Stimulated activated CD8-positive, alpha-beta memory T cell treated with anti-CD3 and anti-CD28 coated beads, Interleukin-2, amount 100 ng/mL, for 48 hours (primary cell): Measurements from ENCODE around the gene CUX1.
"Not testable (repeated sequence)": the region's sequence is repeated elsewhere in the genome, so short reads cannot be mapped to it uniquely, and the experiment has no call there.

Source experiments
- DNase-seq, 2 donors: peaks; one replicate each; pipeline ENCODE4 v3.0.0-alpha.2; 2020; ENCODE audit warnings: low read depth in 2 of 2

CUX1 gene

DNA sequence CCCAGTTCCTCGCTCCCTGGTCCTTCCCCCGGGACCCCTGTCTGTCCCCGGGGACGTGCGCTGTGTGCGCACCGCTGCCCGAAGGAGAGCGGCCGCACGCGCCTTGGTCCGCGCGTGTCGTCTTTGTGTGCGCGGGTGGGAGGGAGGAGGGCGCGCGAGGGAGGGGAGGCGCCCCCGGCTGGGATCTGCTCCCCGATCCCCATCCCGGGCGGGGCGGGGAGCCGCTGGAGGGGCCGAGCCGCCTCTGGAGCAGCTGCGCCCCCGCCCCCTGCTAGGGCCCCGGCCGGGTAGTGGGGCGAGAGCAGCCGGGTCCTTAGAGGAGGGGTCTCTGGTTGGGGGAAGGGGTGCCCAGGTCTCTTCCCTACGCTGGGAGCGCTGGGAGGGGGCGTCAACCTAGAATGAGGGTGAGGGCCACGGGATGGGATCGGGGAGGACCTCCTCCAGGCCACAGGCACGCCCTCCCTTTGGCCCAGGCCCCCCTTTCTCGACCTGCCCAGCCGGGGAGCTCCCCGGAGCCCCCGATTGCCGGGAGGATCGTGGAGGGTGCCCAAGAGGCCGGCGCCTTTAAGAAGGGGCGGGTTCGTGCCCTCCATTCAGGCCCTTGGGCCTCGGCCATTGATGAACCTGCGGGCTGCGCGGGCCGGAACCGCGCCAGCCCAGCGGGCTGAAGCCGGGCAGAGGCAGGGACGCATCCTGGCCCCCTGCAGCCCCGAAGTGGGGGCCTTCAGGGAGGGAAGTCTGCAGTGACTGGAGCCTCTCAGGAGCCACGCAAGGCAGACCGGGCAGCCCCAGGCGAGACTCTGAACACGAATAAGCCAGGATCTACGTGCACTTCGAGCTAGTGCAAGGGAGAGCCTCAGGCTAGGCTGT, 469.9 kb downstream of the CUX1 start:
- DNase-seq = no peak

GRCh38 chr7:102287981-102288278, 470.5 kb downstream of the CUX1 start:
- no peak for DNase-seq

DNA sequence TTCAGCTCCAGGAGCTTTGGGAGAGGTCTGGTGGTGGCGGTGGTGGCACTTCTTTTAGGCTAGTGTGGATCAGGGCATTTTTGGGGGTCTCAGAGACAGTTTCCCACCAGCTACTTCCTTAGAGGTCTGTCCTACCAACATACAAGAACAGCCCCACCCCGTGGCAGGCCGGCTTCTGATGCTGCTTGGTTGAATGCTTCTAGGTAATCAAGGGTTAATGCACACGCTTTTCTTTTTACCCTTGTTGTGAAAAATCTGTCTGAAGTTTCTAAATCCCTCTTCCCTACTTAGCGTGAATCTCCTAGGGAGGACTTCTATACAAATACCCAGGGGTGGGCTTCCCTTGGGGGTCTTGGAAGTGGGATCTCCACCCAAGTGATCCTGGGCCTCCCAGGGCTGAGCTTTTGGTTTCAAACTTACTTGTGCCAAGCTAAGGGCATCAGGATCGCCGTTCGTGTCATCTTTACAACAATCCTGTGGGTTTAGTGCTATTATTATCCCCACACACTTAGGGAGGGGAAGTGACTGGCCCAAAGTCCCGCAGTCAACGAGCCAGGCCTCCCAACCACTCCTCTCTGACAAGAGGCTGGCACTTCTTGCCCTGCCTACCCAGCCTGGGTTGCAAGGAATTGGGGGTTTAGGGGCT, 471.0 kb downstream of the CUX1 start:
- DNase-seq = no peak

GRCh38 chr7:102289057-102289456, 471.6 kb downstream of the CUX1 start:
- DNase-seq = no peak

DNA sequence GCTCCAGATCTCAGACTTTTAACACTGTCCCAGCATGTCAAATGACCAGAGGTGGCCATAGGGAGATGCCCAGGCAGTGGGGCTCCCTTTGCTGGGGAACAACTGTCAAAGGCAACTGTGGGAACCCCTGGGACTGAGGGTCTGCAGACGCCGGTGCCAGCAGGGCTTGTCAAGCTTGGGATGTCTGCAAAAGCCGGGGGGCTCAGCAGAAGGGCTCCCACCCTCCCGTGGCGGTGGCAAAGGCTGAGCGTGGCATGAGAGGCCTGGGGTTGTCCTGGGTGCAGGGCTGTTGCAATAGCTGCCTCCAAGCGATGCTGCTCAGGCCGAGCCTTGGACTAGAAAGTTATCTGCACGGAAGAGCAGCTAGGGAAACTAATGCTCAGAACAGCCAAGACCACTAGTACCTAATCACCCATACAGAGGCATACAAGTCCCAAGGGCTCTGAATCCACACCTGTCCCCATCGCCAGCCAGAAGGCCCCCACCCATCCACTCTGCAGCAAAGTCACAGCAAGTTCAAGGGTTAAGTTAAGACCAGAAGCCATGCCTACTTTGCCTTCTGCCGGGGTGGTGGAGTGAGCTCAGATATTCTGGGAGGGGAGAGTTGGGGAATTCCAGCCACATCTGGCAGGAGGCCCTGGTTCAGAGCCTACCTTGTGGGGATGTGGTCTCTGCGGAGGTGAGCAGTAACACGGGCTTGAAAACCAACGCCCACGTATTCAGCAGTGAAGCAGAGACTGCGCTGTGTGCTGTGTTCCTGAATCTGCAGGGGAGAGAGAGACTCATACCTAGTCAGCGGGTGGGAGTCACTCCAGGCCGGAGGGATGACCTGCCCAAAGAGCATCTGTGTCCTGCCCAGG, 473.9 kb downstream of the CUX1 start:
- DNase-seq = peak in 1 of 2 donors; percentile 15

- DNase-seq = no peak
Measured at GRCh38 chr7:102291916-102292267, 474.5 kb downstream of the CUX1 start.

- no peak for DNase-seq
Measured at GRCh38 chr7:102292813-102293798, 475.7 kb downstream of the CUX1 start.

DNA sequence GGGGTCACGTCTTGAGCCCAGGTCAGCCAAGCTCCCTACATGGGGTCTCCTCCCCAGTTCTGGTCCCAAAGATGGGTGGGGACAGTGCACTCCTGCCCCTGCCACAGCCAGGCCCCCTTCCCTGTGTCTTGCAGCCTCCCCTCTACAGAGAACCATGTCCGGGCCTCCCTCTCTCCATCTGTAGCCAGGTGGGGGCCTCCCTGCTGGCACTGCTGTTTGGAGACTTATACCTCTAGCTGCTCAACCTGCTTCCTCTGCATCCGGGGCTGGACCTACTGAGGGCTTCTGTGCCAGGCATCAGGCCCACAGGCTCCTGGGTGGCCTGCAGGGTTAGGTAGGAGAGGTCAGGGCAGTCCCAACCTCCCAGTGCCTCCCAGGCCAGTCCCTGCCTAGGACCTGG, 477.2 kb downstream of the CUX1 start:
- DNase-seq = no peak

DNA sequence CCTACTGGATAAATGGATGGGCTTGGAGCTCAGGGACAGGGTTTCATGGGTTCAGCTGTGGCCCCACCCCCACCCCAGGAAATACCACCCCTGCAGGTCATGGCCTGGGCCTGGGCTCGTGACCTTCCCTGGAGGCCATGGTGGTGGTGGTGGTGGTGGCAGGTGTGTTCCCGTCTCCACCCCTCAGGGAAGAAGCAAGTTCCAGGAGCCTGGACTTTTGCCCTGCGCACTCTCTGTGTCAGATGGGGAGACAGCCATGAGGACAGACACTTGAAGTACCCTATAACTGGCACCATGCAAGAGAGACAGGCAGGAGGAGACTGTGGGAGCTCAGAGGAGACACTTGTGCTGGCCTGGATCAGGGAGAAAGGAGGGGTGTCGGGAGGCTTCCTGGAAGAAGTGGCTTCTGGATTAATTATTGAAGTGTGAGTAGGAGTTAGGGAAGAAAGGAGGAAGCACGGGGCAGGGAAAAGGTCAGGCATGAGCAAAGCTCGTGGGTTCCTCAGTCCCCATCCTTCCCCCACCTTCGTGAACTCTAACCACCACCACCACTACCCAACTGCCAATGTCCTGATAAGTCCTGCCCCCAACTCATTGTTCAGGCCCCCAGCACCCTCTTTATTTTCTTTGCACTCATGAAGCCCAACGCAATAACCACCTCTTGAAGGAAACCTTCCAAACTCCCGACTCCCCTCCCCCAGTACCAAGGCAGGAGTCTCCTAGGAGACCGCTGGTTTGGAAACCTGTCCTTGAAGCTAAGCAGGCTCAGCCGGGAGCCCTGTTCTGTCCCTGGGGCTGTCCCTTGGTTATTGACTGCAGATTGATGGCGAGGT, 478.1 kb downstream of the CUX1 start:
- no peak for DNase-seq

GRCh38 chr7:102296179-102296438, 478.7 kb downstream of the CUX1 start:
- no peak for DNase-seq

DNA sequence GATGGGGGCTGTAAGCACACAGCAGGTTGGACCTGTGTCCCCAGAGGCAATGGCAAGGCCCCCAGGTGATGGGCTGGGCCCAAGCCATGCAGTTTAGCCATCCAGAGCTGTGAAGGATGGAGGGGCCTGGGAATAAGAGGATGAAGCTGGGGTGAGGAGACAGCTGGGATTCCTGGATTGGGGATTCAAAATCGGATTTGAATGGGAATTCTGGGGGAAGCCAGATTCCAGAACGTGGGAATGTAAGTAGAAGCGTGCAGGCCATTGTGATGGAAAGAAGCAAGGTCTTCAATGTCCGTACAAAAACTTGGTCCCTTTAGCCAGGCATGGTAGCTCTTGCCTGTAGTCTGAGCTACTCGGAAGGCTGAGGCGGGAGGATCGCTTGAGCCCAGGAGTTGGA, 479.1 kb downstream of the CUX1 start:
- no peak for DNase-seq

GRCh38 chr7:102297487-102298218, 480.2 kb downstream of the CUX1 start:
- DNase-seq = no peak

DNA sequence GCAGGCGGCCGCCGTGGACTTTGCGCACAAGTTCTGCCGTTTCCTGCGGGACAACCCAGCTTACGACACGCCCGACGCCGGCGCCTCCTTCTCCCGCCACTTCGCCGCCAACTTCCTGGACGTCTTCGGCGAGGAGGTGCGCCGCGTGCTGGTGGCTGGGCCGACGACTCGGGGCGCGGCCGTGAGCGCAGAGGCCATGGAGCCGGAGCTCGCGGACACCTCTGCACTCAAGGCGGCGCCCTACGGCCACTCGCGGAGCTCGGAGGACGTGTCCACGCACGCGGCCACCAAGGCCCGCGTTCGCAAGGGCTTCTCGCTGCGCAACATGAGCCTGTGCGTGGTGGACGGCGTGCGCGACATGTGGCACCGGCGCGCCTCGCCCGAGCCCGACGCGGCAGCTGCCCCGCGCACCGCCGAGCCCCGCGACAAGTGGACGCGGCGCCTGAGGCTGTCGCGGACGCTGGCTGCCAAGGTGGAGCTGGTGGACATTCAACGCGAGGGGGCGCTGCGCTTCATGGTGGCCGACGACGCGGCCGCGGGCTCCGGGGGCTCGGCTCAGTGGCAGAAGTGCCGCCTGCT, 483.3 kb downstream of the CUX1 start:
- no peak for DNase-seq

GRCh38 chr7:102301367-102301766, 483.9 kb downstream of the CUX1 start:
- not testable (repeated sequence) for DNase-seq

DNA sequence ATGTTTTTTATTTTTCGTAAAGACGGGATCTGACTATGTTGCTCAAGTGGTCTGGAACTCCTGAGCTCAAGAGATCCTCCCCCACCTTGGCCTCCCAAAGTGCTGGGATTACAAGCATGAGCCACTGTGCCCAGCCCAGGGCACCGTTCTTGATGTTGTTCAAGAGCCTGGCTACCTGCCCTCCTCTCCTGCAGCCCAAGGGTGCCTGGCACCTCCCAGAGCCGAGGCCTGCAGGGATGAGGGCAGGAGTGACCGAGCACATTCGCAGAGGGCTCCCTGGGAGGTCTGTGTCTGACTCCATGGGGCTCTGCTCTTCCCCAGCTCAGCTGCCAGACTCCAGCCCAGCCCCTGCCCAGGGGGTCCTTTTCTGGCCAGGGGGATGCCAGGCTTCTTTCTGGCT, 484.6 kb downstream of the CUX1 start:
- no peak for DNase-seq

DNA sequence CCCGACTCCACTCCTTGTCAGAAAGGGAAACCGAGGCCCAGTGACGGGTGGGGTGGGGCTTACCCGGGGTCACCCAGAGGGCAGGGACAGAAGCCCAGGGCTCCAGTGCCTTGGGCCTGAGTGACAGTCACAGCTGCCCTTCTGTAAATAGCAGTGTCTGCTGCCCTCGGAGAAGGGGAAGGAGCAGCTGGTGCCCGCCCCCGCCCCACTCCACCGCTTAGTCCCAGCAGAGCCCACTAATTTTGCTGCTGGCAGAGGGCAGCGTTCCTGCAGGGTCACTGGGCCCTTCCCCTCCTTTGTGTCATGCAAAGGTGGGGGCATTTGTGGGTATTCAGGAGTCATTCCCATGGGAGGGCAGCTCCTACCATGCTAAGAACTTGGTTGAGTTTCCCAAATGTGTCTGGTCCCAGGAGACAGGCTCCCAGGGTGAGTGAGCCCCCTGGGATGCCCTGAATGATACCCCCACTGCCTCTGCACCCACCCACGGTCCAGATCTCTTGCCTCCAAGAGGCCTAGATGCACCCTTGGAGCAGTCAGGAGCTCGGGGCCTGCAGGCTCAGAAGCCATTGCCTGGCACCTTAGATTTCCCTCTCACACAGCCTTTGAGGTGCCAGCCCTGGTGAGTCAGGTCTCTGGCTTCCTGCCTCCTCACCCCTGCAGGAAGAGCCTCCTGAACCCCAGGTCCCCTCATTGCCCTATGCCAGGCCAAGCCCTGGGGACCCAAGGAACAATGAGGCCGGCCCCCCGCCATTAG, 486.4 kb downstream of the CUX1 start:
- DNase-seq = no peak

- DNase-seq = no peak
Measured at GRCh38 chr7:102304668-102305067, 487.2 kb downstream of the CUX1 start.

- no peak for DNase-seq
Measured at GRCh38 chr7:102305414-102306268, 488.2 kb downstream of the CUX1 start.
